HG02588 (cell line): ENCODE results near the gene SRRM2.

Source experiments
- ATAC-seq: cut with Tn5 transposase; IDR thresholded peaks from one replicate; pipeline ENCODE4 v1.9.1; 2021; ENCODE audit warnings: mild to moderate bottlenecking, moderate library complexity; ENCODE audit not compliant: unreplicated experiment

The SRRM2 gene

DNA sequence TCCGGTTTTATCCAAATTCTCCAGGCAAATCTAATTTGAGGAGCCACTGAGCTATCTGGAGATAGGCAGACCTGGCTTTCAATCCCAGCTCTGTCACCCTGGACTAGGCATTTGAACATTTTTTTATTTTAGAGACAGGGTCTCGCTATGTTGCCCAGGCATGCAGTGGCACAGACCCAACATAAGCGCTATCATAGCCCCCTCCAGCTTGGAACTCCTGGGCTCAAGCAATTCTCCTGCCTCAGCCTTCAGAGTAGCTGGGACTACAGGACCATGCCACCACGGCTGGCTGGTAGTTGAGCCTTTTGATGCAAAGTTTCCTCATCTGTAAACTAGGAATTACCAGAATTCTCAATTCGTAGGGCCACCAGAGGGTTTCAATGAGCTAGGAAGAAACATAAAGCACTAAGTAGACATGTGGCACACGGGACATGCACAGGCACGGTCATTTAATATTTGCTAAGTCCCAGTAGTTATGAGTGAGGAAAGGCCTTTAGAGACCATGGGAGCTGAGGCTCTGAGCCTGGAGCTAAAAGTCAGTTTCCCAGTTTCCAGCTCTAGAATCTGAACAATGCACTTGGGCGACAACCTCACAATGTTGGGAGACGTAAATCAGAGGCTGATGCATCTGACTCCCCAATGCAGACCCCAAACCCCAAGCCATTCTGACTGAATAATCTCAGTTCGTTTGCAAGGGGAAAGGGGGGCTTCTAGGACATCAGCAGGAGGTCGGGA, 23.5 kb downstream of the SRRM2 start:
- no peak for ATAC-seq

DNA sequence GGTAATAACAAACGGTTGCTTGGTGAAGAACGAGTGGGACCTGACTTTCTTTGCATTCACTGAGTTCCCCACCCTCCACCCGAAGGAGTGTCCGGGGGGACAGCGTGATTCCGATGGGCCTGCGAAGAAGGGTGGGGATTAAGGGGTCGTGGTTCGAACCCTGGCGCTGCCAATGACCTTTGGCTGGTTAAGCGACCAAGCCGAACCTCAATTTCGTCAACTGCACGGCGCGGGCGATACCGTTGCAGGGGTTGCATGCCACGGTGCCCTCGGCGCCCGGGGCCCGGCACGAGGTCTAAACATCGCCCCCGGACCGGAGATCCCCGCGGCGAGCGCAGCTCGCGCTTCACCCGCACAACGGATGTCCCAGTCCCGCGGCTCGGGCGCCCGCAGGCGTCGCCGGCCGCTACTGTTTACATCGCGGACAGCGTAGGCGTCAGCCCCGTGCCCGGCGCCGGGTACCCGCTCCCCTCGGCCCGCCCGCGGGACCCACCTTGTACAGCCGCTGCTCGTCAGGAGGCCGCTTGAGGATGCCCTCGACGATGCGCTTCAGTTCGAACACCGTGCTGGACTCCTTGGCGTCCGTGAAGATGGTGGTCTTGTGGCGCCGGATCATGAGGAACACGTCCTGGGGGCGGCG, 24.2 kb downstream of the SRRM2 start:
- ATAC-seq = peak; percentile 18

- ATAC-seq = peak; percentile 70
Measured at GRCh38 chr16:2777231-2777902, 24.9 kb downstream of the SRRM2 start, which contains the start of gene ELOB. Gene ELOB (minus strand): TSS chr16:2777280. CDS start chr16:2777239, 41 bp downstream.

DNA sequence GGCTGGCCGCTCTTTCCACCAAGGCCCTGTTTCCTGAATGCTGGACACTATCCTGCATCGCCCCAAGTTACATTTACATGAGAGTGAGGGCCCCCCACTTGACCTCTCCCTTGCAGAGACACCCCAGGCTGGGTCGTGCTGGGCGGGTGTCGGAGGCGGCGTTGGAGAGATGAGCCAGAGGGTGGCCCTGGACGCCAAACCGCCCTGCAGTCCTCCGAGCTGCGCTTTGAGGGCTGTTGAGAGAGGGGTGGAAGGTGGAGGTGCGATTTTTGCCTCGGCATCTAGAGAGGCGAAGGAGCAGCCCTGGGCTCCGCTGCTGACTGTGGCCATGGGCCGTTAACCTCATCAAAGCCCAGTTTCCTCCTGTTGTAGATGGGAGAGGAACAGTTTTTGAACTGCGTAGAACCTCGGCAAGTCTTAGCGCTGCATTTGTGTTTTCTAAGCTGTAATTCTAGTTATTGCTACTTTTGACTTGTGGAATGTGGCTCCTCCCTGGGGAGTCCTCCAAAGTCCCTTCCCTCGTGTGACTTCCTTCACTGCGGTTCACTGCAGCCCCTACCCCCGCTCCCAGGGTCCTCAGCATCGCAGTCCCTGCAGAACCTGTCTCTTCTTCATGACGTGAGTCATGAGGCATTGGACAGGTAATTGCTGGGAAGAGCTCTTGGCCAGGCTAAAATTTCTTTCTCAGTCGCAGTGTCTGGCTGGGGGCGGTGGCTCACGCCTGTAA, 25.6 kb downstream of the SRRM2 start:
- ATAC-seq = no peak

GRCh38 chr16:2778630-2778958, 26.2 kb downstream of the SRRM2 start:
- no peak for ATAC-seq

- no peak for ATAC-seq
Measured at GRCh38 chr16:2779151-2779920, 26.9 kb downstream of the SRRM2 start.

DNA sequence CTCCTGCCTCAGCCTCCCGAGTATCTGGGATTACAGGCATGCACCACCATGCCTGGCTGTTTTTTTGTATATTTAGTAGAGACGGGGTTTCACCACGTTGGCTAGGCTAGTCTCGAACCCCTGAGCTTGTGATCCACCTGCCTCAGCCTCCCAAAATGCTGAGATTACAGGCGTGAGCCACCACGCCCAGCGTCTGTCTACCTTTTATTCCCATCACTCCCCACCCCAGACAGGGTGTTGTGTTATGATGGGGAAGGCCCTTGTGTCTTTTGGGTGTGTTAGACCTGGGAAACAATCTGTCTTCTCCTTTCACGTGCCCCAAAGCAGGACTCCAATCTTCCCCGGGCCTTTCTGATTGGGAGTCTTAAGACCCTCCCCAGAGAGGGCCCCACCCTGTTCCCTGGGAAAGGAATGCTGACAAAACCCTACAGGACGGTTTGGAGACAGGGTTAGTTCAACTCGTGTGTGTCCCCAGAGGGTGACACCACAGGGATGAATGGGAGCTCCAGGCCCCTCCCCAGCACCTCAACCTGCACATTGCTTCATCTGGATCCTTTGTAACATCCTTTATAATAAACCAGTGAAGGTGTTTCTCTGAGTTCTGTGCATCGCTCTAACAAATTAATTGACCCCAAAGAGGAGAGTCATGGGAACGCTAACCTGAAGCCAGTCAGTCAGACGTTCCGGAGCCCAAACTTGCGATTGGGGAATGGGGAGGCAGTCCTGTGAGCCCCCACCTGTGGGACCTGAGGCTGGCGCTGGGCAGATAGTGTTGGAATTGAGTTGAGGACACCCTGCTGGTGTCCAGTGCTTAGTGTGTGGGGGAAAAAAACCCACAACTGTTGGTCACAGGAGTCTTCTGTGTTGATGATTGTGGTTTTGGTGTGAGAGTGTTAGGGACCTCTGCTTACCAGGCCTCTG, 27.8 kb downstream of the SRRM2 start:
- ATAC-seq = no peak

DNA sequence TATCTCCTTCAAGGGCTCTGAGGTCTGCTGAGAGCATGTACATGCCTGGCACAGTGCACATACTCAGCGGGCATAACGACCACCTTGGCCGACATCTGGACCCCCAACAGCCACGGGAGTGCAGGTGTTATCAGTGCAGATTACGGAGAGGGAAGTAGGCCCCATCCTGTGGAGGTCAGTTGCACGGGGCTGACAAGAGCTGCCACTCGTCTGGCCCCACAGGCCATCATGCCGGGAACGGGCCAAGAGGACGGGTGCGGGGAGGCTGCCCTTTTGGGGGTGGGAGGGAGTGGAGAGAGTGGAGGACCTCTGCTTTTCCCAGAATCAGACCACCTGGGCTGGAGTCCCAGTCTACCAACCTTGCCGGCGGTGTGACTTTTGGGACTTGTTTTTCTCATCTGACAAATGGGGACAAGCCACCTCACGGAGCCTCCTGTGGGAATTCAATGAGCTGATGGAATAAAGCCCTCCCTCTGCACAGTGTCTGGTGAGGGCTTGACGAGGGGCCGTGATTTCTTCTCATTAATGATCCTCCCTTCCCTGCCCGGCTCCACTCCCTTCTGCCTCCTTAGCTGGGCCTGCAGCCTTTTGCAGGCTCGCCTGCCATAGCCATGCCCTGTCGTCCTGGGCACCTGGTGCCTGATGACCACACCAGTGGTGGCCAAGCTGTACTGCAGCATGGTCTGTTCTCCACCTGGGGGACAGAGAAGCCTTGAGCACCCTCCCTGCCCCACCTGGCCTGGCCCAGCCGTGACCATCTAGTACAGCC, 30.3 kb downstream of the SRRM2 start:
- no peak for ATAC-seq

GRCh38 chr16:2783581-2784357, 31.3 kb downstream of the SRRM2 start:
- ATAC-seq = no peak

DNA sequence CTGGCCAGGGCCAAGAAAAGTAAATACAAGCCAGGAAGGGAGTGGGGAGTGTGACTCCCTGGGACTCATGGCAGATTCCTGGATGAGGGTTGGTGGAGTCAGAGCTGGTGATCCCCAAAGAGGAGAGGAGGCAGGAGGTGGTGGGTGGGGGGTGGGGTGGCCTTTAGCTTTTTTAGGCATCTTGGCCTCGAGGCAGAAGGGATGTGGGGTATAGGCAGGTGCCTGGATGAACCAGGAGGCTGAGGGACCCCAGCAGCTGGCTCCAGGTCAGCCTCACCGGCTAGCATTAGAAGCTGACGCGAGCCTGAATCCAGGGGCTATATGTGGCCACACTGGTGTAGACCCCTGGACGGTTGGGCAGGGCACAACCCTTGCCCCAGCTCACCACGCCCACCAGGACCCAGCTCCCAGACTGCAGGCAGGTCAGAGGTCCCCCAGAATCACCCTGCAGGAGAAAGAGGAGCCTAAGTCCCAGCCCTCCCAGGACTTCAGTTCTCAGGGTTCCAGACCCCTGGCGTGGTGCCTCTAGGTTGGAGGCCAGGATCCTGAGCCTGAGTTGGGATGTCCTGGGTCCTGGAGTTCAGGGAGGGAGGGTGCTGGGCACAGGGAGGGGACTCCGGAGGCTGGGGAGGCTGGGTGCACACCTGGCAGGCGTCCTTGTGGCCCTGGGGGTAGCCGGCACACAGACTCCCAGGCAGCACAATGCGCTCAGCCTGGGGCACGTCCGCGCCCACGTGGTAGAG, 32.1 kb downstream of the SRRM2 start:
- no peak for ATAC-seq

GRCh38 chr16:2785101-2785991, 32.9 kb downstream of the SRRM2 start:
- ATAC-seq = no peak

DNA sequence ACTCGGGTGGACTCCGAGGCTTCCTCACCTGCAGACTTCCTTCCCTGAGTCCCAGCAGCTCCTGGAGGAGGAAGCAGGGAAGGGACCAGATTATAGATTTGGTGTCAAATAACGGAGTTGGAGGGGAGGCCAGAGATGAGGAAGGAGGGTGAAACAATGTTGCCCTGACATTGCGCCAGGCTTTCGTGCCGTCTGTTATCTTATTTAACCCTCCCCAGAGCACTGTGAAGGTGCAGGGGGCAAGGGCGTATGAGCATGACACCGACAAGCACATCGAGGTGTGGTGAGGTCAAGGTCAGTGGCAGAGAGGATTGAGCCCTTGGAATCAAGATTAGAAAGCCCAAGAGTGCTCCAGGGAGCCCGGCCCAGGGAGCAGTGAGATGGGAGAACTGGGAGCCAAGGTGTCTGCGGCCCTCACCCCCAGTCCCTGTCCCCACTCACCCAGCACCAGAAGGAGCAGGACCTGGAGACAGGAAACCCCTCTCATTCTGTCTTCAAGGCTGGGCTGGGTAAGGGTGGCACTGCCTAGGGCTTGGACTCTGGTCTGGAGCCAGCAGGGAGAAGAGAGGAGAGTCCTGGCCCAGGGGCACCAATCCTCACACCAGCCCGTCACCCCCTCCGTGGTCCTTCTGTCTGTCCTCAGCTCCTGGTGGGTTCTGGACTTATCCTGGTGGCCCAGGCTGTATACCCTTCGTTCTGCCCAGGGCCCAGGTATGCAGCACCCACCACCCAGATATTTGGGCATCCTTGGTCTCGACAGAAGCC, 33.8 kb downstream of the SRRM2 start:
- no peak for ATAC-seq

- no peak for ATAC-seq
Measured at GRCh38 chr16:2786826-2787151, 34.4 kb downstream of the SRRM2 start.

DNA sequence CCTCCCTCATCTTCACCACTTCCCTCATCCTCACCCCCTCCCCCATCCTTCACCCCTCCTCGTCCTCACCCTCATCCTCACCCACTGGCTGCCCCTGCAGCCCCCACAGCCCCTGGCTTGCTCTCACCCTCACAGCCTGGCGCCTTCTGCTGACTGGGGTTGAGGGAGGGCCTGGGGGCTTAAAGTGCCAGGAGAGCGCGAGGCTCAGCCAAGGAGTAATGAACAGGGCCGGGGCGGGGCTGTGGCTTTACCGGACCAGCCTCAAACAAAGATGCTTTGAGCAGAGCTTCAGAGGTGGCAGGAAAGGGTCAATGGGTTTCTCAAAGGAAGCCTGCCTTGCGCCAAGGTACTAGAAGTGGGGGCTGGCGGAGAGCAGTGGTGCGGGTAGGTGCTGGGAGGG, 35.0 kb downstream of the SRRM2 start, which contains the start of gene PRSS33:
PRSS33 (minus strand) TSS at position 155 of the 400 bp plus-strand sequence. CDS start 1,013 bp downstream, outside the sequence.
- ATAC-seq = no peak

GRCh38 chr16:2787961-2788360, 35.5 kb downstream of the SRRM2 start:
- ATAC-seq = no peak

- ATAC-seq = no peak
Measured at GRCh38 chr16:2790631-2791030, 38.2 kb downstream of the SRRM2 start.
